G401 (cell line): ENCODE data around the gene MUC13. TPM values are rescaled to one million over a fixed set of nuclear protein-coding genes. Genes with fewer than 3 reads are reported as not detected.

ENCODE experiments used
- DNase-seq: peaks from one replicate; pipeline ENCODE4 v3.0.0-alpha.2; 2015; ENCODE audit warnings: low spot score
- in situ Hi-C: cut with HindIII; loops from 2 replicates; pipeline ENCODE4 v1.10.0; 2016; ENCODE audit warnings: low sequenced_read_pairs, mixed read lengths
- total RNA-seq: library from RNA; depleted of rRNA; stranded (reverse); fragments of >200 nt; shearing (Covaris generic); gene quantifications from 2 replicates; pipeline ENCODE4 v1.2.3, GENCODE V29; 2014

The MUC13 gene
- total RNA-seq, 1 experiment from 2014 or later = not detected

- in situ Hi-C loops = no loop called here
- no peak for DNase-seq
These were observed 19.3 kb downstream of the MUC13 start for GRCh38 chr3:124915254-124915653.

GRCh38 chr3:124907957-124908356 is 26.6 kb downstream of the MUC13 start:
- in situ Hi-C loops = no loop called here
- no peak for DNase-seq

GRCh38 chr3:124904835-124905492 is 29.6 kb downstream of the MUC13 start:
- in situ Hi-C loops = no loop called here
- no peak for DNase-seq

- in situ Hi-C loops = no loop called here
- DNase-seq = no peak
These were observed 30.4 kb downstream of the MUC13 start for GRCh38 chr3:124903896-124904834.

DNA sequence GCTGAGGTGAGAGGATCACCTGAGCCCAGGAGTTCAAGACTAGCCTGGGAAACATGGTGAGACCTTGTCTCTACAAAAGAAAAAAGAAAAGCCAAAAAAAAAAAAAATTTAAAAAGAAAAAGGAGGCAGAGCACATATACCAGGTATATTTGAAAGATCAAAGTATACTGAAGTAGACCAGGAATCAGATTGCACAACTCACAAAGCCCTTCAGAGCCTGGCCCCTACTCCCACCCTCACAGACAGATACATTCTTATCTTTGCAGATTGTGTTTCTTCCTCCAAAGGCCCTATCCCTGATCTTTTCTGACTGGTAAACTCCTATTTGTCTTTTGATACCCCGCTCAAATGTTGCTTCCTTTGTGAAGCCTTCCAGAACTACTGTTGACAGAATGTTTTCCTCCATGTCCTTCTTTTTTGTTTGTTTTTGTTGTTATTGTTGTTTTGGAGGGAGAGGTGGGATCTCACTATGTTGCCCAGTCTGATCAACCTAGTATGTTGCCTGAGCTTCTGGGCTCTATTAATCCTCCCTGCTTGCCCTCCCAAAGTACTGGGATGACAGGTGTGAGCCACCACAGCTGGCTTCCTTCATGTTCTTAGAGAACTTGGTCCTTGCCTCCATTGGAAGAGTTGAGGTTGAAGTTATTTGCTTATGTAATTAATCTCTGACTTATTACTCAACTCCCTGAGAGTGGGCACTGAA is 37.6 kb downstream of the MUC13 start:
- no peak for DNase-seq
- in situ Hi-C loops = loop anchor here (10.0 kb wide), 1 partner anchor 132 kb away; no protein-coding TSS in a partner anchor

DNA sequence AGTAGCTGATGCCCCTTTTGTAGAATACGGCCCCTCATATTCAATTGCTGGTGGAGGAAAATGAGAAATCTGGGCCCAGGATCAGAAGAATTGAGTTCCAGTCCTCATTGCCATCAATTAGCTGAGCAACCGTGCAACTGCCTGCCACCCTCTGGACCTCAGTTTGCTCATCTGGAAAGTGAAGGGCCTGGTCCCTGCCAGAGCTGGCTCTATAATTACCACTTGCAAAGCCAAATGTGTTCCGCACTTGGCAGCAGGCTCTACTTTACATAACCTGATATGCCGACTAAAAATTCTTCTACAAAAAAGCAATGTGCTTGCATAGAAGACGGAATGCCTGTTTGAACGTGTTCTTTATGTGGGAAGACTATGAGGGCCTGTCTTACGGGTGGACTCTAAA is 38.8 kb downstream of the MUC13 start:
- DNase-seq = no peak
- in situ Hi-C loops = loop anchor here (10.0 kb wide), 1 partner anchor 131 kb away; no protein-coding TSS in a partner anchor

DNA sequence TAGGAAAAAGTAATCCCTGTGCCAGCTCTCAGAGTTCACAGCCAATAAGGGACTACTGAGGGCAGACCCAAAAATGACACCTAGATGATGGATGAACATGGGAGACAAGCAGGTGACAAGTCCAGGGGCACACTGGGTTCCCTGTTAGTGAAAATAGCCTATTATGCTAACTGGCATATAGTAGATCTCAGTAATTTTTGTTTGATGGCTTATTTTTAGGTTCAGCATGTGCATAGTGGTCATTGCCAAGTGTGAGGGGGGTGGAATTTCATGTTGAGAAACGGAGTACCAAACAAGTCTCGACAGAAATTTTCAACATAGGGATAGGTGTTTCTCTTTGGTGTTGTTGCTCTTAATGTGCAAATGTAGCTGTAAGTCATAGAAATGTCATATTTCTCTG is 41.0 kb downstream of the MUC13 start:
- DNase-seq = no peak
- in situ Hi-C loops = loop anchor here (10.0 kb wide), 1 partner anchor 129 kb away; no protein-coding TSS in a partner anchor

- in situ Hi-C loops = loop anchor here (10.0 kb wide), 1 partner anchor 126 kb away; no protein-coding TSS in a partner anchor
- DNase-seq = no peak
These were observed 43.9 kb downstream of the MUC13 start for GRCh38 chr3:124890573-124891190.

DNA sequence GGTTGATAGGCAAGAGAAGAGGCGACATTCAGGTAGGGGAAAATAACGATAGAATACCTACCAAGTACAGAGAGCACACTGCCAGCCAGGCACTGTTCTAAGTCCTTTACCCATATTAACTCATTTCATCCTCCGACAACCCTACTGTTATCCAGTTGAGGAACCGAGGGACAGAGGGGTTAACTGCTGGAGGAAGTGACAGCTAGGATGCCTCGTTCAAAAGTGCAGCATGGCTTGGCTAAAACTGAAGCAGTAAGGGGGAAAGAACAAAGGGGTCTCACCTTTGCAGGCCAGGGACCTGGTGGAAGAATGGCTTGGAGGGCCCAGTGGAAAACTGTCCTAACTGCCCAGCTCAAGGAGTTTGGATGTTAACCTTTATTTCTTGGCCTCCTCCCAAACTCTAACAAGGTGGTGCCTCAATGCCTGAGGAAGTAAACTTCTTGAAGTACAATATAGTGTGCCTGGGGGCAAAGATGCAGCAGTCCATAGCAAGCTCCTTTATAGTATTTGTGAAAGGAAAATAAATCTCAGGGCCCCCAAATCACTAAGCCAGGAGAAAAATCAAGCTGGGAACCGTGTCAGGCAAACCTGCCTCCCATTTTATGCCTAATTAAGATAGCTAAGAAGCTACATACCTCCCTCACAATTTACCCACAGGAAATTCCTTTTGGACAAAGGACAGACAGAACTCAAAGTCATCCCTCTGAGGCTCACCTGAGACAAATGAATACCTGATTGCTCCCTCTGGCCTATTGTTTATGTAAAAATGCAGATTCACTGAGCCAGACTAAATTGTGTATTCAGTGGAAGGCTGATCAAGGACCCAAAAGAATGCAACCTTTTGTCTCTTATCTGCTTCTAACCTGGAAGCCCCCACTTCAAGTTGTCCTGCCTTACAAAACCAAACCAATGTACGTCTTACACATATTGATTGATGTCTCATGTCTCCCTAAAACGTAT is 45.8 kb downstream of the MUC13 start:
- in situ Hi-C loops = no loop called here
- DNase-seq = no peak

- DNase-seq = no peak
- in situ Hi-C loops = no loop called here
These were observed 46.6 kb downstream of the MUC13 start for GRCh38 chr3:124887932-124888298.

DNA sequence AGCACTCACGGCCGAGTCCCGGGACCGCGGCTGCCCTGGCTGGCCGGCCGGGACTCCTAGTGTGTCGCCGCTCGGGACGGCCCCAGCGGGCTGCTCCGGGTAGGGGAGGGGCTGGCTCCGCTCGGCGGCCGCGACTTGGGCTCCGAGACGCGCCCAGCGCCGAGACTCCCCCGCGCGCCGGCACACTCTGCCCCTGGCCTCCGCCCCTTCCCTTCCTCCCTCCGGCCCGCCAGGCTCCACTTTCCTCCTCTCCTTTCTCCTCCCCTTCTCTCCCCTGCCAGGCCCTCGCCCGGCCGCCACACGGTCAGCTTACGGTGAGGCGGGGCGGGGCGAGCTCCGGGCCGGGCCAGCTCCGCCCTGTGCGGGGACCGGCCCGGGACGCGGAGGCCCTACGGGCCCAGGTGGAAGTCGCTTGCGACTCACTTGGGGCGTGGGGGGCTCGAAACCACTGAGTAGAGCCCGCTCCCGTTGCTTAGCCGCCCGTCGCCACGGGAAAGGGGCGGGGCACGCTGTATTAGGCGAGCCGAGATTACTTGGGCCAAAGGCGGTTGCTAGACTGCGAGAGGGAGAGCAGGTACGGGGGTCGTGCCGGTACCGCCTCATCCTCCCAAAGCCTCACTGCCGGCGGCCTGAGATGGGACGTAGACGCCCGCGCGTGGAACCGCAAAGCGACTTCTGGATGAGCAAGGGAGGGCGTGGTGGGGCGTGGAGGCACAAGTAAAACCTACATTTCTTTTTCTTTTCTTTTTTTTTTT is 47.2 kb downstream of the MUC13 start, which contains the start of gene ITGB5:
TSS of gene ITGB5 (minus strand) at position 189 of the 755 bp plus-strand sequence. CDS start 365 bp downstream, outside the sequence.
- peak; percentile 43 for DNase-seq
- in situ Hi-C loops = no loop called here

GRCh38 chr3:124886168-124887056 is 48.1 kb downstream of the MUC13 start:
- in situ Hi-C loops = no loop called here
- no peak for DNase-seq

- no peak for DNase-seq
- in situ Hi-C loops = no loop called here
These were observed 48.9 kb downstream of the MUC13 start for GRCh38 chr3:124885466-124886167.

GRCh38 chr3:124884474-124885101 is 50.0 kb downstream of the MUC13 start:
- in situ Hi-C loops = no loop called here
- DNase-seq = no peak

- no peak for DNase-seq
- in situ Hi-C loops = no loop called here
These were observed 50.6 kb downstream of the MUC13 start for GRCh38 chr3:124883766-124884473.
